ENCODE measurements around the gene RETSAT.
"Not testable (repeated sequence)": the region's sequence is repeated elsewhere in the genome, so short reads cannot be mapped to it uniquely, and the experiment has no call there.

Gene RETSAT

DNA sequence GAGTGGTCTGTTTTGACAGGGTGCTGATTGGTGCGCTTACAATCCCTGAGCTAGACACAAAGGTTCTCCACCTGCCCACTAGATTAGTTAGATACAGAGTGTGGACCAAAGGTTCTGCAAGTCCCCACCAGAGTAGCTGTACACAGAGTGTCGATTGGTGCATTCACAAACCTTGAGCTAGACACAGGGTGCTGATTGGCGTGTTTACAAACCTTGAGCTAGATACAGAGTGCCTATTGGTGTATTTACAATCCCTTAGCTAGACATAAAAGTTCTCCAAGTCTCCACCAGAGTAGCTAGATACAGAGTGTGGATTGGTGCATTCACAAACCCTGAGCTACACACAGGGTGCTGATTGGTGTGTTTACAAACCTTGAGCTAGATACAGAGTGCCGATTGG lies 20.5 kb downstream of the RETSAT start:
- H3K9me3 Mint-ChIP-seq; H3K36me3 Mint-ChIP-seq; H3K4me3 Mint-ChIP-seq; H3K27me3 Mint-ChIP-seq; H3K27ac Mint-ChIP-seq; DNase-seq (ENCODE audit: low spot score in 2 of 2); ATAC-seq (ENCODE audit: low read depth): not testable (repeated sequence)
- peaks cover 10% of the 10 kb centered on the region for H3K4me1 Mint-ChIP-seq

DNA sequence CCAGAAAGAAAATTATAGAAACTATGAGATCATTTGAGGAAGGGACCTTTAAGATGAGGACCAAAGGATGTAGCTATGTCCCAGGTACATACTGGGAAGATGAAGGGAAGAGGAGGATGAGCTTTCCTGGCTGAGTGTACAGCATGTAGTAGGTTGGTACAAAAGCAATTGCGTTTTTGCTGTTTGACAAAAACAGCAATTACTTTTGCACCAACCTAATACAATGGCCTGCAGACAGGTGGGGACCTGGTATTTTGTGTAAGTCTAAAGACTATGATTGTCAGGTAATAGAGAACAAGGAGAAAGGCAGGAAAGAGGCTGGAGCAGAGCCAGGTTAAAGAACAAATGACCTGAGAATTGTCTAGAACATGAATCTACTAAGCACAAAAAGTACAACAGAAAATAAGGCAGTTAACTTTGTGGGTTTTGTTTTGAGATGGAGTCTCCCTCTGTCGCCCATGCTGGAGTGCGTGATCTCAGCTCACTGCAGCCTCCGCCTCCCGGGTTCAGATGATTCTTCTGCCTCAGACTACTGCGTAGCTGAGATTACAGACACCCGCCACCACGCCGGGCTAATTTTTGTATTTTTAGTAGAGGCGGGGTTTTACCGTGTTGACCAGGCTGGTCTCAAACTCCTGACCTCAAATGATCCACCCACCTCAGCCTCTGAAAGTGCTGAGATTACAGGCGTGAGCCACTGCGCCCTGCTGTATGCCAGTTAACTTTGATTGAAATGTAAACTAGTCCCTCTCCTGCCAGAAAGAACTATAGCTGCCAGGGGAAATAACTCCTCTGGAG lies 23.3 kb downstream of the RETSAT start:
- Mint-ChIP-seq H3K27ac (no peak overlapping the region), H3K36me3 (peaks cover 4% of the 10 kb centered on the region), H3K9me3 (no peaks in the 10 kb centered on the region), H3K4me1 (peaks cover 25% of the 10 kb centered on the region), H3K4me3 (no peak overlapping the region), H3K27me3 (no peaks in the 10 kb centered on the region)
- DNase-seq (ENCODE audit: low spot score in 2 of 2) (no peak), ATAC-seq (ENCODE audit: low read depth) (no peak)

DNA sequence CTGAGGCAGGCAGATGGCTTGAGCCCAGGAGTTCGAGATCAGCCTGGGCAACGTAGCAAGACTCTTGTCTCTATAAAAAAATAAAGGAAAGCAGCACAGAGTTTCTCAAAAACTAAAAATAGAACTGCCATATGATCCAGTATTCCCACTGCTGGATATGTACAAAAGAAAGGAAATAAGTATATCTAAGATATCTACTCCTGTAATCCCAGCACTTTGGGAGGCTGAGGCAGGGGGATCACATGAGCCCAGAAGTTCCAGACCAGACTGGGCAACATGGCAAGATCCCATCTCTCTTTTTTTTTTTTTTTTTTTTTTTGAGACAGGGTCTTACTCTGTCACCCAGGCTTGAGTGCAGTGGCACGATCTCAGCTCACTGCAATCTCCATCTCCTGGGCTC lies 24.6 kb downstream of the RETSAT start:
- not testable (repeated sequence) for H3K27me3 Mint-ChIP-seq; H3K9me3 Mint-ChIP-seq; ATAC-seq (ENCODE audit: low read depth); H3K27ac Mint-ChIP-seq; DNase-seq (ENCODE audit: low spot score in 2 of 2)
- Mint-ChIP-seq H3K4me1 (peaks cover 34% of the 10 kb centered on the region), H3K4me3 (peak overlapping the region; percentile 3), H3K36me3 (peaks cover 16% of the 10 kb centered on the region)

DNA sequence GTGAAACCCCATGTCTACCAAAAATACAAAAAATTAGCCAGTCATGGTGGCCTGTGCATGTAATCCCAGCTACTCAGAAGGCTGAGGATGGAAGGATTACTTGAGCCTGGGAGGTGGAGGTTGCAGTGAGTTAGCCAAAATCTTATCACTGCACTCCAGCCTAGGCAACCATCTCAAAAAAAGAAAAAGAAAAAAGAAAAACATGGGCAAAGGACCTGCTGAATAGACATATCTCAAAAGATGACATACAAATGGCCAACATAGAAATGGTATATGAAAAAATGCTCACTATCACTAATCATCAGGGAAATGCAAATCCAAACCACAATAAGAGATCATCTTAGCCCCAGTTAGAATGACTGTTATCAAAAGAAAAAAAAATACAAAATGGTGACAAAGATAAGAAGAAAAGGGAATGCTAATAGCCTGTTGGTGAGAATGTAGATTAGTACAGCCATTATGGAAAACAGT lies 25.1 kb downstream of the RETSAT start:
- ATAC-seq (ENCODE audit: low read depth) (no peak), DNase-seq (ENCODE audit: low spot score in 2 of 2) (no peak)
- no peaks in the 10 kb centered on the region for H3K27me3 Mint-ChIP-seq
- H3K4me1 Mint-ChIP-seq = peaks cover 35% of the 10 kb centered on the region
- H3K36me3 Mint-ChIP-seq = peaks cover 18% of the 10 kb centered on the region
- H3K4me3 Mint-ChIP-seq = peak overlapping the region; percentile 3
- H3K9me3 Mint-ChIP-seq = no peaks in the 10 kb centered on the region
- no peak overlapping the region for H3K27ac Mint-ChIP-seq

DNA sequence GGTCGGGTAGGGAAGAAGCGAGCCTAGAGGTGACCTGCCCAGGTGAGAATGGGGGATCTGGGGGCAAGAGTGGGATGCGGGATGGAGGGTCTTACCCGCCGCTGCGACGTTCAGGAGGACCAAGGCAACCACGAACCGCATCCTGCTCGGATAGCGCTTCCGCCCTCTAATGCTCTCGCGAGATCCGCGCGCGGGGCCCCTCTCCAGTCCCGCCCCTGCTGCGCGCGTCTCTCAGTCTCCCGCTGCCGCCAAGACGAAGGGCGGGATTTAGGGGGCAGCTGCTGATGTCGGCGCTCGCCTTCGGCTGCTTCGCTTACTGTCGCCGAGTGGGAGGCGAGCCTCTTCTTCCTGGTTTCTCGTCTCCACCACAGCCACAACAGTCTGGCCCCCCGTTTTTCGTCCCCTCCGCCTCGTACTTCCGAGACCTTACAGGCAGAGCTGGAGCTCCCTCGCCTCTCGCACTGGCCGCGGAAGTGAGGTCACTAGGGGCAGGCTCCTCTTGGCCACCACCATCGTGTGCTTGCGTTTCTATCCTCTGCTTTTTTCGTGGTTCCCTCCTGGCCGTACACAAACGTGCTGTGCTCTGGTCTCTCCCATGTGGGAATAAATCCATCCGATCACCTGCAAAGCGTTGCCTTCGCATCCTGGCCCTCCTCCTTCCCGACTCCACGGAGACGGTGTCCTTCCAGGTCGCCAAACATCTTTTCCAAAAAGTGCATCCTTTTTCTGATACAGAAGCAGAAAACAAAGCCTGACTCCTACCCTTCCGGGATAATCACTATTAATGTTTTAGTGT lies 26.3 kb downstream of the RETSAT start, which contains the start of gene TGOLN2:
TGOLN2 (minus strand) TSS at position 168 of the 796 bp plus-strand sequence; CDS start at position 141, 27 bp downstream.
- ATAC-seq (ENCODE audit: low read depth) (peak; percentile 86), DNase-seq (ENCODE audit: low spot score in 2 of 2) (peak; percentile 91 to 93)
- Mint-ChIP-seq H3K36me3 (peaks cover 22% of the 10 kb centered on the region), H3K4me1 (peaks cover 40% of the 10 kb centered on the region), H3K27me3 (no peaks in the 10 kb centered on the region), H3K9me3 (no peaks in the 10 kb centered on the region), H3K27ac (peak within 1 kb of the TSS; percentile 97), H3K4me3 (peak within 1 kb of the TSS; percentile 98)

DNA sequence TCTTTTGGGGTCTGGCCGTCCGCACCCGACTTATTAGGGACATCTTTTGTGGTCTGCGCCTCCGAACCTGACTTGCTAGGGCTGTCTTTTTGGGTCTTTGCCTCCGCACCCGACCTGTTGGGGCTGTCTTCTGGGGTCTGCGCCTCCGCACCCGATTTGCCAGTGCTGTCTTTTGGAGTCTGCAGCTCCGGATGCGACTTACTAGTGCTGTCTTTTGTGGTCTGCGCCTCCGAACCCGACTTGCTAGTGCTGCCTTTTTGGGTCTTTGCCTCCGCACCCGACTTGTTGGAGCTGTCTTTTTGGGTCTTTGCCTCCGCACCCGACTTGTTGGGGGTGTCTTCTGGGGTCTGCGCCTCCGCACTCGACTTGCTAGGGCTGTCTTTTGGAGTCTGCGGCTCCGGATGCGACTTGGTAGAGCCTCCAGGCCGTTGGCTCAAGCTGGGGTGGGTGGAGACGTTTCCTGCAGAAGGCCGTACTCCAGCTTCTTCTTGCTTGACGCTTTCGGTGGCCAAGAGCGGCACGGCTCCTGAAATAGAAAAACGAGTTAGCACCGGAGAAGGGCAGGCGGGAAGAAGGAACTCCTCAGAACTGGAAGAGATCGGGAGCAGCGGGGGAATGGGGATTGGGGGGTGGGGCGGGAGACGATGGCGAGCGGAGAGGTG lies 27.0 kb downstream of the RETSAT start:
- DNase-seq (ENCODE audit: low spot score in 2 of 2) = peak; percentile 30 to 54
- H3K4me1 Mint-ChIP-seq = peaks cover 46% of the 10 kb centered on the region
- H3K9me3 Mint-ChIP-seq = no peaks in the 10 kb centered on the region
- H3K36me3 Mint-ChIP-seq = peaks cover 28% of the 10 kb centered on the region
- peak overlapping the region; percentile 97 for H3K27ac Mint-ChIP-seq
- H3K4me3 Mint-ChIP-seq = peak overlapping the region; percentile 98
- peak; percentile 15 for ATAC-seq (ENCODE audit: low read depth)
- H3K27me3 Mint-ChIP-seq = no peaks in the 10 kb centered on the region

DNA sequence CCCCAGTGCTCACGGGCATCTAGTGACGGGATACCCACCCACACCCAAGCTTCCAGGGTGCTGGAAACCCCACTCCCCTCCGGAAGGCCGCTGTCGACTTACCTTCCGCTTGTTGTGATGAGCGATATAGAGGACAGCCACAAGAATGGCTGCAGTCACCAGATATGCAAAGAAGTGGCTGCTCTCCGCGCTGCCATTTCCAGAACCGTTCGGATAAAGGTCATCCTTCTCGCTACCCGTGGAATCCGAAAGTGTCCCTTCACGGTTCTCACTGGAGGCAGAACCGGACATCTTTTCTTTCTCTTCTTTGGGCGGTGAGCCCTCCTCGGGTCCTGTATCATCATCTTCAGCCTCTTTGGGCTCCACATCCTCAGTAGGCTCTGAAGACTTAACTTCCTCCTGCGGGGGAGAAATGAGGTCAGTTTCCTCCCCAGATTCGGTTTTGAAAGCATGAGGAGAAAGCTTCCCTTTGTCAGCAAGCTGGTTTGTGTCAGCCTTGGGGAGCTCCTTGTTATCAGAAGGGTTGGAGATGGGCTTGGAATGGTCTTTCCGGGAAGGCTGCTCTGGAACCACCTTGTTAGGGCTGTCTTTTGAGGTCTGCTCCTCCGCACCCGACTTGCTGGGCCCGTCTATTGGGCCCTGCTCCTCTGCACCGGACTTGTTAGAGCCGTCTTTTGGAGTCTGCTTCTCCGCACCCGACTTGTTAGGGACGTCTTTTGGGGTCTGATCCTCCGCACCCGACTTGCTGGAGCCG lies 27.7 kb downstream of the RETSAT start:
- Mint-ChIP-seq H3K27me3 (no peaks in the 10 kb centered on the region), H3K27ac (peak overlapping the region; percentile 97)

DNA sequence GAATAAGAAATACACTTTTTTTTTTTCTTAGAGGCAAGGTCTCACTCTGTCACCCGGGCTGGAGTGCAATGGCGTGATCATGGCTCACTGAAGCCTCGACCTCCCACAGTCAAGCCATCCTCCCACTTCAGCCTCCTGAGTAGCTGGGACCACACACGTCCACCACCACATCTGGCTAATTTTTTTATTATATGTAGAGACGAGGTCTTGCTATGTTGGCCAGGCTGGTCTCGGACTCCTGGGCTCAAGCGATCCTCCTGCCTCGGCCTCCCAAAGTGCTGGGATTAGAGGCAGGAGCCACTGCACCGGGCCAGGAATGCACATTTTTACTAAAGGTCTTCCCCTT lies 28.9 kb downstream of the RETSAT start:
- ATAC-seq (ENCODE audit: low read depth) (no peak), DNase-seq (ENCODE audit: low spot score in 2 of 2) (no peak)
- Mint-ChIP-seq H3K4me1 (peaks cover 54% of the 10 kb centered on the region), H3K36me3 (peaks cover 36% of the 10 kb centered on the region), H3K27ac (peak overlapping the region; percentile 35), H3K27me3 (no peaks in the 10 kb centered on the region), H3K9me3 (no peaks in the 10 kb centered on the region), H3K4me3 (peak overlapping the region; percentile 98)

More for the DNA sequence above, 27.7 kb downstream of the RETSAT start:
- DNase-seq (ENCODE audit: low spot score in 2 of 2) = peak; percentile 40 to 49
- no peaks in the 10 kb centered on the region for H3K9me3 Mint-ChIP-seq
- H3K4me1 Mint-ChIP-seq = peaks cover 48% of the 10 kb centered on the region
- H3K36me3 Mint-ChIP-seq = peaks cover 32% of the 10 kb centered on the region
- peak; percentile 30 for ATAC-seq (ENCODE audit: low read depth)
- H3K4me3 Mint-ChIP-seq = peak overlapping the region; percentile 98

DNA sequence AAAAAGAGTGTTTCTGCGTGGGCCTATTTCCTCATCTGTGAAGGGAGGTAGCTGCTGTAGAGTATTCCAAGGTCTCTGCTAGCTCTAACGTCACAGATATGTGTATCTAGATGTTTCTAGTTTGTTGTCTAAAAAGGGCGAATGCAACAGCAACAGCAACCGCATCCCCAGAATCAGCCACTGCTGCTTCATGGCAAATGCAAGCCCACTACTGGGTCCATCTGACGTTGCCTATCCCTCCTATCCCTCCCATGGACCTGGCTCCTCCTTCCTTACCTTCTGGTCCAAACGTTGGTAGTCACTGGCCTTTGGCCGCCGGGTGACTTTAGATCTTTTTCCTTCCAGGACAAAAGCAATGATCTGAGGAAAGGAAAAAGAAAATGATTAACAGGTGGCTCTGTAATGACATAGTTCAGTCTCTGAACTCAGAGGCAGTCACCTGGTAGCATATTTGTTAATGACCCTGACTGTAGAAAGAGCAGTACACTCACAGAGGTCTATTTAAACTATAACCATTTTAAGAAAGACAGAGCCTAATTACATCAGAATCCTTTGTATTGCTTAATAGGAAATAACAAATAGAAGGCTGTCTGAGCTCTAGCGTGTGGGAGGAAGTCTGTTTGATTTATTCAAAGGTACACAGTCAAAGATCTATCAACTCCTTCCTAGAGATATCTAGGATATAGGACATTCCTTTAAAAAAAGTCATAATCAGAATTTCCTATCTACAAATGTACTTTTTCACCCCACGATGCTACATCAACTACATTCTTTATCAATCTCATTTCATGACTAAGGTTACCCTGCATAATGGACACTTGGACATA lies 29.5 kb downstream of the RETSAT start:
- DNase-seq (ENCODE audit: low spot score in 2 of 2) (no peak), ATAC-seq (ENCODE audit: low read depth) (no peak)
- Mint-ChIP-seq H3K36me3 (peaks cover 41% of the 10 kb centered on the region), H3K27ac (peak overlapping the region; percentile 35), H3K9me3 (no peaks in the 10 kb centered on the region), H3K4me1 (peaks cover 60% of the 10 kb centered on the region), H3K27me3 (no peaks in the 10 kb centered on the region), H3K4me3 (peak overlapping the region; percentile 98)

DNA sequence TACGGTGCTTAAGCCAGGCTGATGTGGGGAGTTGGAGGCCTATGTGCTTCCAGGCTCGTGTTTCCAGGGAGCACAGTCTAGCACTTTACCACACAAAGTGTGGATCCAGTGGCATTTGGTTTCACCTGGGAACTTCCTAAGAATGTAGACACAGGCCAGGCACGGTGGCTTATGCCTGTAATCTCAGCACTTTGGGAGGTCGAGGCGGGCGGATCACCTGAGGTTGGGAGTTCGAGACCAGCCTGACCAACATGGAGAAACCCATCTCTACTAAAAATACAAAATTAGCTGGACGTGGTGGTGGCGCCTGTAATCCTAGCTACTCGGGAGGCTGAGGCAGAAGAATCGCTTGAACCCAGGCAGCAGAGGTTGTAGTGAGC lies 30.4 kb downstream of the RETSAT start:
- ATAC-seq (ENCODE audit: low read depth); H3K27me3 Mint-ChIP-seq; H3K9me3 Mint-ChIP-seq; DNase-seq (ENCODE audit: low spot score in 2 of 2); H3K27ac Mint-ChIP-seq: not testable (repeated sequence)
- H3K4me1 Mint-ChIP-seq = peaks cover 61% of the 10 kb centered on the region
- peak overlapping the region; percentile 50 for H3K4me3 Mint-ChIP-seq
- H3K36me3 Mint-ChIP-seq = peaks cover 46% of the 10 kb centered on the region

DNA sequence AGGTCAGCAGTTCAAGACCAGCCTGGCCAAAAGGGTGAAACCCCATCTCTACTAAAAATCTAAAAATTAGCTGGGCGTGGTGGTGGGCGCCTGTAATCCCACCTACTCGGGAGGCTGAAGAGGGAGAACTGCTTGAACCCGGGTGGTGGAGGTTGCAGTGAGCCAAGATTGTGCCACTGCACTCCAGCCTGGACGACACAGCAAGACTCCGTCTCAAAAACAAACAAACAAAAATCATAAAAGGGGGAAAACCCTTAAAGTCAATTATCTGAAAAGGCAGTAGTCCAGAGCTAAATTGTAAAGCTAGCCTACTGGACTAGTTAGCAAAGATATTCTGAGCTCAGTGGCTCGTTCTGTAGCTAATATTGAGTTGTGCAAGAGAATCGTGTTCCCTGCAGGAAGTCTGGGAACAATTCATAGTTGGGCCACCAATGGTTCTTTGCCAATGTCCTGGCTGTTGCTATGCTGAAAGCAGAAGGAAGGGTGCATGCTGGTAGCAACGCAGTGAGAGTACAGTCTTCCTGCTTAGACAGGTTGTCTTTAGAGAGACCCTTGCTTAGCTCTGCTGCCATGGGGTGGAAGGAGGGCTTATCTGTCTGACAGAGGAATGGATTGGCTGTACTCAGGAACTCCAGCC lies 30.9 kb downstream of the RETSAT start:
- H3K4me3 Mint-ChIP-seq = peak overlapping the region; percentile 50
- H3K9me3 Mint-ChIP-seq = no peaks in the 10 kb centered on the region
- H3K4me1 Mint-ChIP-seq = peaks cover 63% of the 10 kb centered on the region
- ATAC-seq (ENCODE audit: low read depth) (no peak), DNase-seq (ENCODE audit: low spot score in 2 of 2) (no peak)
- H3K27ac Mint-ChIP-seq = no peak overlapping the region
- H3K36me3 Mint-ChIP-seq = peaks cover 51% of the 10 kb centered on the region
- no peaks in the 10 kb centered on the region for H3K27me3 Mint-ChIP-seq

DNA sequence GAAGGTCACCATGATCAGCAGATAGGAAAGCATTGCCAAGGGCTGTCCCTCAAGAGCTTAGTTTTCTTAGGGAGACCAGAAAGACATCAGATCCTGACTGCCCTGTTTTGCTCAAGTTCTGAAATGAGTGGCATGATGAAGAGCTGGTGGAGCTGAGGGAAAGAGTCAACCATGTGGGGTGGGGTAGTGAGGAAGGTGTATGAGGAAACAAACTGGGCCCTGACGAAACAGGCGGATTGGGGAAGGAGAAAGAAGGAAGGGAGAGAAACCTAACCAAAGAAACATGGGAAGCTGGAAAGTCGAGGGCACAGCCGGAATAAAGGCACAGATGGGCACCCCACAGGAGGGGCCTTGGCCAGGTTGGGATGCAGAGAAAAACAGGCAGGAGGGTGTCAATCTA lies 34.5 kb downstream of the RETSAT start:
- Mint-ChIP-seq H3K27ac (peak overlapping the region; percentile 29), H3K27me3 (no peaks in the 10 kb centered on the region), H3K4me1 (peaks cover 46% of the 10 kb centered on the region), H3K4me3 (no peak overlapping the region), H3K9me3 (no peaks in the 10 kb centered on the region), H3K36me3 (peaks cover 46% of the 10 kb centered on the region)
- DNase-seq (ENCODE audit: low spot score in 2 of 2) (no peak), ATAC-seq (ENCODE audit: low read depth) (no peak)

Measured in memory B cell (primary cell).